Ishikawa (cell line): Measurements from ENCODE around the gene LRRC10.

Source experiments
- CEBPB ChIP-seq: IDR thresholded peaks from 2 replicates; pipeline ENCODE4 v1.6.1; 2012
- CREB1 ChIP-seq: IDR thresholded peaks from 2 replicates; pipeline ENCODE4 v1.6.1; 2012; ENCODE audit warnings: low read depth
- EGR1 ChIP-seq: IDR thresholded peaks from 2 replicates; pipeline ENCODE4 v1.6.1; 2012
- EP300 ChIP-seq: IDR thresholded peaks from 2 replicates; pipeline ENCODE4 v1.6.1; 2012; ENCODE audit warnings: borderline replicate concordance
- FOXM1 ChIP-seq: IDR thresholded peaks from 2 replicates; pipeline ENCODE4 v1.6.1; 2012; ENCODE audit warnings: low read depth, borderline replicate concordance
- MAX ChIP-seq: IDR thresholded peaks from 2 replicates; pipeline ENCODE4 v1.6.1; 2012
- NFIC ChIP-seq: IDR thresholded peaks from 2 replicates; pipeline ENCODE4 v1.6.1; 2012
- RAD21 ChIP-seq: IDR thresholded peaks from 2 replicates; pipeline ENCODE4 v1.6.1; 2012; ENCODE audit warnings: low read depth
- REST ChIP-seq: IDR thresholded peaks from 2 replicates; pipeline ENCODE4 v1.6.1; 2012; ENCODE audit warnings: low read depth, mild to moderate bottlenecking
- TAF1 ChIP-seq: IDR thresholded peaks from 2 replicates; pipeline ENCODE4 v1.6.1; 2012; ENCODE audit warnings: low read depth, mild to moderate bottlenecking
- TCF12 ChIP-seq: IDR thresholded peaks from 2 replicates; pipeline ENCODE4 v1.6.1; 2012; ENCODE audit warnings: low read depth
- TEAD4 ChIP-seq: IDR thresholded peaks from 2 replicates; pipeline ENCODE4 v1.6.1; 2012
- USF1 ChIP-seq: IDR thresholded peaks from 2 replicates; pipeline ENCODE4 v1.6.1; 2012
- YY1 ChIP-seq: IDR thresholded peaks from 2 replicates; pipeline ENCODE4 v1.6.1; 2012; ENCODE audit warnings: low read depth
- ZBTB7A ChIP-seq: IDR thresholded peaks from 2 replicates; pipeline ENCODE4 v1.6.1; 2012; ENCODE audit warnings: low read depth

The LRRC10 gene

GRCh38 chr12:69570545-69571399, 39.9 kb downstream of the LRRC10 start:
- TF ChIP-seq RAD21, result peak; percentile 85
- TF ChIP-seq FOXM1, result no peak

GRCh38 chr12:69570000-69570516, 40.6 kb downstream of the LRRC10 start:
- TF ChIP-seq TCF12 (no peak), MAX (no peak), ZBTB7A (no peak), TEAD4 (no peak), FOXM1 (no peak), TAF1 (no peak), USF1 (no peak), YY1 (no peak), EGR1 (no peak), CREB1 (no peak), CEBPB (no peak), NFIC (no peak), RAD21 (no peak), EP300 (no peak), REST (no peak)

GRCh38 chr12:69569236-69569635, 41.5 kb downstream of the LRRC10 start:
- no peak for TF ChIP-seq USF1
- no peak for TF ChIP-seq CEBPB
- no peak for TF ChIP-seq RAD21

- TF ChIP-seq EGR1 (no peak), CREB1 (no peak), FOXM1 (no peak), EP300 (no peak), TAF1 (no peak), USF1 (no peak), REST (no peak), ZBTB7A (no peak), NFIC (no peak), RAD21 (no peak), YY1 (no peak), TEAD4 (no peak), TCF12 (no peak), MAX (no peak), CEBPB (no peak)
Observed at GRCh38 chr12:69566603-69567002, 44.1 kb downstream of the LRRC10 start.

- no peak for TF ChIP-seq TAF1
Observed at GRCh38 chr12:69563166-69563762, 47.4 kb downstream of the LRRC10 start.
